Liver (tissue), 9 donors: ENCODE measurements around the gene PUS1. TPM values are rescaled to one million over a fixed set of nuclear protein-coding genes. Genes with fewer than 3 reads are reported as not detected.
A peak's percentile ranks its signal among the peaks of the same experiment; 100 is the strongest.

Experiments used
- DNase-seq: peaks from one replicate; pipeline ENCODE4 v3.0.0-alpha.2; 2017; ENCODE audit warnings: low spot score
- H3K27ac ChIP-seq, 2 donors: one replicate each; pipeline ENCODE4 v1.7.0; 2013; ENCODE audit warnings: inconsistent platforms in 2 of 2, low read length in 2 of 2, control low read depth in 1 of 2, low read depth in 1 of 2, mild to moderate bottlenecking in 1 of 2
- H3K27me3 ChIP-seq, 4 donors: one replicate each; pipeline versions ENCODE4 v1.6.1 to v1.7.0; 2013; ENCODE audit warnings: low read length in 3 of 4, inconsistent platforms in 1 of 4, mild to moderate bottlenecking in 1 of 4, moderate library complexity in 1 of 4; ENCODE audit not compliant: control insufficient read depth in 4 of 4, insufficient read depth in 4 of 4
- H3K36me3 ChIP-seq, 4 donors: one replicate each; pipeline versions ENCODE4 v1.6.1 to v1.7.0; 2013; ENCODE audit warnings: low read length in 3 of 4, mild to moderate bottlenecking in 3 of 4, low read depth in 1 of 4, moderate library complexity in 1 of 4; ENCODE audit not compliant: control insufficient read depth in 4 of 4, insufficient read depth in 3 of 4
- H3K4me1 ChIP-seq, 4 donors: one replicate each; pipeline versions ENCODE4 v1.6.1 to v1.7.0; 2013; ENCODE audit warnings: low read length in 3 of 4, mild to moderate bottlenecking in 3 of 4, moderate library complexity in 1 of 4; ENCODE audit not compliant: control insufficient read depth in 4 of 4, insufficient read depth in 4 of 4
- H3K4me3 ChIP-seq, 3 donors: one replicate each; pipeline versions ENCODE4 v1.6.1 to v1.7.0; 2013; ENCODE audit warnings: low read length in 3 of 3, control low read depth in 1 of 3, low read depth in 1 of 3, mild to moderate bottlenecking in 1 of 3
- H3K9ac ChIP-seq, 2 donors: one replicate each; pipeline ENCODE4 v1.7.0; 2013; ENCODE audit warnings: low read length in 2 of 2, mild to moderate bottlenecking in 2 of 2, moderate library complexity in 2 of 2, control low read depth in 1 of 2, low read depth in 1 of 2
- H3K9me3 ChIP-seq, 4 donors: one replicate each; pipeline versions ENCODE4 v1.6.1 to v1.7.0; 2013; ENCODE audit warnings: low read length in 3 of 4; ENCODE audit not compliant: control insufficient read depth in 4 of 4
- ATF3 ChIP-seq: IDR thresholded peaks from 2 replicates; pipeline ENCODE4 v1.6.1; 2016; ENCODE audit warnings: antibody characterized with exemption
- CTCF ChIP-seq: fragments of 150-350 bp; IDR thresholded peaks from 2 replicates; pipeline ENCODE4 v1.5.1; 2017; ENCODE audit warnings: improper control_type of control experiment, low read depth, low read length; ENCODE audit not compliant: missing input control
- EGR1 ChIP-seq, 2 donors: IDR thresholded peaks; 2 replicates each; pipeline ENCODE4 v1.6.1; 2016 to 2018; ENCODE audit warnings: antibody characterized with exemption in 2 of 2, low read depth in 2 of 2
- FOXA1 ChIP-seq: IDR thresholded peaks from 2 replicates; pipeline ENCODE4 v1.6.1; 2016; ENCODE audit warnings: antibody characterized with exemption
- FOXA2 ChIP-seq: IDR thresholded peaks from 2 replicates; pipeline ENCODE4 v1.6.1; 2016; ENCODE audit warnings: antibody characterized with exemption
- GABPA ChIP-seq, 2 donors: IDR thresholded peaks in 1 of 2; conservative IDR thresholded peaks in 1 of 2; 2 replicates each; pipeline ENCODE4 v1.6.1; 2016; ENCODE audit warnings: antibody characterized with exemption in 2 of 2, mild to moderate bottlenecking in 1 of 2, moderate library complexity in 1 of 2
- HNF4A ChIP-seq, 2 donors: conservative IDR thresholded peaks; 2 replicates each; pipeline ENCODE4 v1.6.1; 2016; ENCODE audit warnings: antibody characterized with exemption in 2 of 2, mild to moderate bottlenecking in 2 of 2
- HNF4G ChIP-seq: IDR thresholded peaks from 2 replicates; pipeline ENCODE4 v1.6.1; 2016; ENCODE audit warnings: antibody characterized with exemption
- JUND ChIP-seq, 2 donors: IDR thresholded peaks; 2 replicates each; pipeline ENCODE4 v1.6.1; 2016; ENCODE audit warnings: antibody characterized with exemption in 2 of 2
- MAX ChIP-seq: IDR thresholded peaks from 2 replicates; pipeline ENCODE4 v1.6.1; 2016; ENCODE audit warnings: antibody characterized with exemption
- RAD21 ChIP-seq, 2 donors: IDR thresholded peaks; 2 replicates each; pipeline ENCODE4 v1.6.1; 2016; ENCODE audit warnings: antibody characterized with exemption in 2 of 2, mild to moderate bottlenecking in 2 of 2
- REST ChIP-seq: IDR thresholded peaks from 2 replicates; pipeline ENCODE4 v1.6.1; 2016; ENCODE audit warnings: antibody characterized with exemption, mild to moderate bottlenecking
- RXRA ChIP-seq, 2 donors: IDR thresholded peaks; 2 replicates each; pipeline ENCODE4 v1.6.1; 2017 to 2018; ENCODE audit warnings: antibody characterized with exemption in 2 of 2, mild to moderate bottlenecking in 1 of 2
- SP1 ChIP-seq: IDR thresholded peaks from 2 replicates; pipeline ENCODE4 v1.6.1; 2018; ENCODE audit warnings: antibody characterized with exemption, mild to moderate bottlenecking
- TAF1 ChIP-seq: conservative IDR thresholded peaks from 2 replicates; pipeline ENCODE4 v1.6.1; 2016; ENCODE audit warnings: antibody characterized with exemption, mild to moderate bottlenecking
- YY1 ChIP-seq: IDR thresholded peaks from 2 replicates; pipeline ENCODE4 v1.6.1; 2016; ENCODE audit warnings: antibody characterized with exemption, mild to moderate bottlenecking
- ZBTB33 ChIP-seq: IDR thresholded peaks from 2 replicates; pipeline ENCODE4 v1.6.1; 2016; ENCODE audit warnings: antibody characterized with exemption
- WGBS: extraction: QIAGEN DNeasy Blood & Tissue Kit; methylation state at CpG from one replicate; pipeline ENCODE4 v1.1.7; 2013; 5-methylcytosine and 5-hydroxymethylcytosine counted together
- polyA plus RNA-seq, 2 donors: library from polyadenylated mRNA; stranded (reverse) in 1 of 2; unstranded in 1 of 2; fragments of 200-250 nt in 1 of 2; fragments of >200 nt in 1 of 2; fragmentation: Nextera tagmentation in 1 of 2; extraction: Ambion mirVana in 1 of 2; gene quantifications; one replicate each; pipeline versions ENCODE4 v1.2.1 to v1.2.3, GENCODE V29; 2013 to 2015
- total RNA-seq, 2 donors: library from RNA; depleted of rRNA; stranded (reverse); fragments of >200 nt; gene quantifications; one replicate each; pipeline ENCODE4 v1.2.3, GENCODE V29; 2014
- donor health status: healthy.
- donor health status: healthy.
- donor health status: healthy.
- donor health status: healthy.
- donor health status: healthy.

The PUS1 gene
- total and polyA plus RNA-seq, 4 donors, result 6.1 to 24.4 (median 10.7) TPM

- Histone ChIP-seq H3K9ac (peak overlapping the region in 1 of 2 donors; percentile 24), H3K9me3 (no peaks in the 10 kb centered on the region), H3K4me1 (peaks cover 5 to 22% (median 13%) of the 10 kb centered on the region in 4 donors), H3K36me3 (peaks cover 0 to 6% (median 0%) of the 10 kb centered on the region in 4 donors), H3K4me3 (no peak overlapping the region), H3K27me3 (no peaks in the 10 kb centered on the region), H3K27ac (peak overlapping the region; percentile 95 to 98)
- TF ChIP-seq MAX, result no peak
- no peak for TF ChIP-seq ATF3
- TF ChIP-seq CTCF, result no peak
- TF ChIP-seq HNF4G, result no peak
- no peak for TF ChIP-seq YY1
- no peak for TF ChIP-seq GABPA (IDR thresholded peaks at IDR 0.05 in 1 of 2, conservative IDR thresholded peaks at IDR 0.05 in 1 of 2)
- no peak for TF ChIP-seq FOXA1
- TF ChIP-seq JUND (IDR thresholded peaks at IDR 0.05), result no peak
- TF ChIP-seq RAD21 (IDR thresholded peaks at IDR 0.05), result no peak
- TF ChIP-seq HNF4A (conservative IDR thresholded peaks at IDR 0.05), result no peak
- no peak for TF ChIP-seq ZBTB33
- no peak for TF ChIP-seq EGR1 (IDR thresholded peaks at IDR 0.05; ENCODE audit: low read depth in 2 of 2)
- no peak for DNase-seq
- 58% methylated on average over 14 of the region's 14 CpGs for WGBS
These were observed 32.2 kb upstream of the PUS1 start for GRCh38 chr12:131896811-131897270.

GRCh38 chr12:131897276-131897675, 31.8 kb upstream of the PUS1 start:
- peaks cover 0 to 6% (median 0%) of the 10 kb centered on the region in 4 donors for H3K36me3 ChIP-seq
- H3K9me3 ChIP-seq, result no peaks in the 10 kb centered on the region
- peaks cover 5 to 25% (median 13%) of the 10 kb centered on the region in 4 donors for H3K4me1 ChIP-seq
- peak overlapping the region; percentile 95 to 98 for H3K27ac ChIP-seq
- peak overlapping the region in 1 of 2 donors; percentile 24 for H3K9ac ChIP-seq
- H3K27me3 ChIP-seq, result no peaks in the 10 kb centered on the region
- 94% methylated on average over 18 of the region's 18 CpGs for WGBS
- H3K4me3 ChIP-seq, result no peak overlapping the region
- TF ChIP-seq JUND (IDR thresholded peaks at IDR 0.05) (no peak), MAX (no peak), ZBTB33 (no peak), FOXA2 (no peak), TAF1 (no peak), EGR1 (IDR thresholded peaks at IDR 0.05; ENCODE audit: low read depth in 2 of 2) (no peak), SP1 (no peak), GABPA (IDR thresholded peaks at IDR 0.05 in 1 of 2, conservative IDR thresholded peaks at IDR 0.05 in 1 of 2) (no peak), RAD21 (IDR thresholded peaks at IDR 0.05) (no peak), REST (no peak), CTCF (no peak), HNF4G (no peak), RXRA (IDR thresholded peaks at IDR 0.05) (no peak), FOXA1 (no peak), YY1 (no peak)
- DNase-seq, result peak; percentile 33
